Measurements from ENCODE around the gene IL20.

GRCh38 chr1:206905295-206906164, 40.1 kb downstream of the IL20 start:
- TF ChIP-seq CTCF (IDR thresholded peaks at IDR 0.05) (no peak), POLR2A (IDR thresholded peaks at IDR 0.05) (no peak)
